ENCODE measurements around the gene GLT8D2.

- TF ChIP-seq, protein P1, sequence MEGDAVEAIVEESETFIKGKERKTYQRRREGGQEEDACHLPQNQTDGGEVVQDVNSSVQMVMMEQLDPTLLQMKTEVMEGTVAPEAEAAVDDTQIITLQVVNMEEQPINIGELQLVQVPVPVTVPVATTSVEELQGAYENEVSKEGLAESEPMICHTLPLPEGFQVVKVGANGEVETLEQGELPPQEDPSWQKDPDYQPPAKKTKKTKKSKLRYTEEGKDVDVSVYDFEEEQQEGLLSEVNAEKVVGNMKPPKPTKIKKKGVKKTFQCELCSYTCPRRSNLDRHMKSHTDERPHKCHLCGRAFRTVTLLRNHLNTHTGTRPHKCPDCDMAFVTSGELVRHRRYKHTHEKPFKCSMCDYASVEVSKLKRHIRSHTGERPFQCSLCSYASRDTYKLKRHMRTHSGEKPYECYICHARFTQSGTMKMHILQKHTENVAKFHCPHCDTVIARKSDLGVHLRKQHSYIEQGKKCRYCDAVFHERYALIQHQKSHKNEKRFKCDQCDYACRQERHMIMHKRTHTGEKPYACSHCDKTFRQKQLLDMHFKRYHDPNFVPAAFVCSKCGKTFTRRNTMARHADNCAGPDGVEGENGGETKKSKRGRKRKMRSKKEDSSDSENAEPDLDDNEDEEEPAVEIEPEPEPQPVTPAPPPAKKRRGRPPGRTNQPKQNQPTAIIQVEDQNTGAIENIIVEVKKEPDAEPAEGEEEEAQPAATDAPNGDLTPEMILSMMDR (IDR thresholded peaks at IDR 0.05; ENCODE audit: insufficient read depth, low read length, poor library complexity, severe bottlenecking) = no peak
- no peak for TF ChIP-seq EZH2phosphoT487 (conservative IDR thresholded peaks at IDR 0.05; ENCODE audit: low read length)
These were observed 40.7 kb upstream of the GLT8D2 start for GRCh38 chr12:104090685-104091084.
